IMR-90 (cell line): ENCODE results near the gene DUSP2.

ENCODE experiments used
- CEBPB ChIP-seq: IDR thresholded peaks from 2 replicates; pipeline ENCODE4 v1.6.1; 2012; ENCODE audit warnings: low read depth, low read length, improper control_type of control experiment
- CTCF ChIP-seq: conservative IDR thresholded peaks from 2 replicates; pipeline ENCODE4 v1.5.1; 2012; ENCODE audit warnings: mild to moderate bottlenecking, low read depth, low read length, improper control_type of control experiment
- ELK1 ChIP-seq: fragments of 150-350 bp; IDR thresholded peaks from 2 replicates; pipeline ENCODE4 v1.6.1; 2016; ENCODE audit warnings: low read depth, mild to moderate bottlenecking, low read length, moderate library complexity, borderline replicate concordance
- FOS ChIP-seq: fragments of 150-350 bp; IDR thresholded peaks from 2 replicates; pipeline ENCODE4 v1.6.1; 2016; ENCODE audit warnings: low read depth, low read length
- MAFK ChIP-seq: IDR thresholded peaks from 2 replicates; pipeline ENCODE4 v1.6.1; 2012; ENCODE audit warnings: low read depth, low read length, improper control_type of control experiment
- MAZ ChIP-seq: IDR thresholded peaks from 2 replicates; pipeline ENCODE4 v1.6.1; 2012; ENCODE audit warnings: low read depth, mild to moderate bottlenecking, low read length, improper control_type of control experiment, moderate library complexity, borderline replicate concordance
- MXI1 ChIP-seq: IDR thresholded peaks from 2 replicates; pipeline ENCODE4 v1.6.1; 2012; ENCODE audit warnings: low read depth, mild to moderate bottlenecking, low read length, moderate library complexity, borderline replicate concordance
- NFE2L2 ChIP-seq: fragments of 150-350 bp; IDR thresholded peaks from 2 replicates; pipeline ENCODE4 v1.6.1; 2016; ENCODE audit warnings: low read depth, mild to moderate bottlenecking, low read length
- POLR2A ChIP-seq: IDR thresholded peaks from 2 replicates; pipeline ENCODE4 v1.6.1; 2012; ENCODE audit warnings: mild to moderate bottlenecking, low read depth, low read length
- RAD21 ChIP-seq: IDR thresholded peaks from 2 replicates; pipeline ENCODE4 v1.6.1; 2012; ENCODE audit warnings: low read length, improper control_type of control experiment
- RCOR1 ChIP-seq: IDR thresholded peaks from 2 replicates; pipeline ENCODE4 v1.6.1; 2012; ENCODE audit warnings: mild to moderate bottlenecking, low read length, improper control_type of control experiment; ENCODE audit not compliant: insufficient replicate concordance
- RFX5 ChIP-seq: IDR thresholded peaks from 2 replicates; pipeline ENCODE4 v1.8.0; 2012; ENCODE audit warnings: low read depth, mild to moderate bottlenecking, low read length, moderate library complexity
- SMC3 ChIP-seq: fragments of 150-350 bp; IDR thresholded peaks from 2 replicates; pipeline ENCODE4 v1.6.1; 2016; ENCODE audit warnings: low read depth, mild to moderate bottlenecking, antibody characterized with exemption, low read length, moderate library complexity
- USF2 ChIP-seq: fragments of 150-350 bp; IDR thresholded peaks from 2 replicates; pipeline ENCODE4 v1.6.1; 2017; ENCODE audit warnings: mild to moderate bottlenecking, antibody characterized with exemption, low read length, low read depth

- no peak for TF ChIP-seq POLR2A
- TF ChIP-seq RCOR1 = no peak
- no peak for TF ChIP-seq CTCF
- TF ChIP-seq MAFK = no peak
- TF ChIP-seq FOS = no peak
- TF ChIP-seq RAD21 = no peak
- TF ChIP-seq USF2 = no peak
- no peak for TF ChIP-seq CEBPB
- TF ChIP-seq RFX5 = no peak
- TF ChIP-seq SMC3 = no peak
- TF ChIP-seq MXI1 = no peak
- no peak for TF ChIP-seq NFE2L2
- TF ChIP-seq MAZ = no peak
- TF ChIP-seq ELK1 = no peak
These were observed 31.9 kb downstream of the DUSP2 start for GRCh38 chr2:96113367-96113677.
